M059J (cell line): ENCODE data around the gene GNAI3. TPM values are rescaled to one million over a fixed set of nuclear protein-coding genes. Genes with fewer than 3 reads are reported as not detected.
A peak's percentile ranks its signal among the peaks of the same experiment; 100 is the strongest.

Experiments used
- DNase-seq: peaks from one replicate; pipeline ENCODE4 v3.0.0-alpha.2; 2012; ENCODE audit warnings: low read depth
- total RNA-seq: library from RNA; depleted of rRNA; stranded (reverse); fragments of >200 nt; shearing (Covaris generic); gene quantifications from 2 replicates; pipeline ENCODE4 v1.2.3, GENCODE V29; 2014

Gene GNAI3
- total RNA-seq, 1 experiment from 2014 or later: 14.8 TPM

DNA sequence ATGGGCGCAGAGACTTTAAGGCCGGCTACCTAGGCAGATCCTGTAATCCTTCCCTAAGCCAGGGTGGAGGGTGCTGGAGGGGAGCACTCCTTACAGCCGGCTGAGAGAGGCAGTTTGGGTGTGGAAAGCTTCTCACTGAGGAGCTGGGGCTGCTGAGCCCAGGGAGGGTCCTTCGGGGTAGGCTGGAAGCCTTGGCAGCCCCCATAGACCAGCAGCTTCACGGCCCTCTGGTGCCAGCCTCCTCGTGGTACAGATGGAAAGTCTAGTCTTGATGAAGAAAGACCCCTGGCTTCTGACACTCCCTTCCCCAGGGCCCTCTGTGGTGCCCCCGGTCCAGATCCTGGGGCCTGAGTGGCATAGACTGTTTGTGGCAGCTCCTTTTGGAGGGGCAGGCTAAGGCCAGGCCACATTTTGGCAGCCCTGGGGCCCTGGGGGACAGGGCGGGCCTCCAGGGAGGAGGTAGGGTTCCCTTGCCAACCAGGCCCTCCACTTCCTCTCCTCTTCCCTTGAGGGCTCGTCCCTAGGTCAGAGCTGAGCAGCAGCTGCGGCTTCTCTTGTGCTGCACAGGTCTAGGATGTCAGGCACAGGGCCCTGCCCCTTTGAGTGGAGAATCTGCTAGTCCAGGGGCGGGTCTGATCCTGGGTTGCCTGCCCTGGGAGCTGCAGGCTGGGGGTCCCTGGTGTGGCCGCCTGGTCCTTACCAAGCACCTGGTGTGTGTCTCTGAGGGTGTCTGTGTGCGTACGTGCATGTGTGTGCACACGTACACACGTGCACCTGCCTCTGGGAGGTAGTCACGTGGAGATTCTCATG, 76.0 kb downstream of the GNAI3 start:
- no peak for DNase-seq

DNA sequence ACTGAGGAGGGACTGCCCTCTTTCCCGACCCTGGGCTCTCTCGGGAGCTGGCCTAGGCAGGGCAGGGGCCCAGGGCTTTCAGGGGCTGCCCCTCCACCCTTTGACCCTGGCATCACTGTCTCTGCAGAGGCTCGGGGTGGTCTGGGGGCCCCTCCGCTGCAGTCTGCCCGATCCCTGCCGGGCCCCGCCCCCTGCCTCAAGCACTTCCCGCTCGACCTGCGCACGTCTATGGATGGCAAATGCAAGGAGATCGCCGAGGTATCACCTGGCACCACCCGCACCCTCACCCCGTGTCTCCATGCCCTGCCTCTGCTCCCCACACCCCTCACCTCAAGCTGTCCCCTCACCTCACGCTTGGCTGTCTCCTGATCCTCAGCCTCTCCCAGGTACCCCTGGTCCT, 76.8 kb downstream of the GNAI3 start:
- DNase-seq: no peak

- DNase-seq: no peak
Measured at GRCh38 chr1:109625601-109626560, 77.5 kb downstream of the GNAI3 start.

GRCh38 chr1:109626682-109627408, 78.4 kb downstream of the GNAI3 start:
- no peak for DNase-seq

- no peak for DNase-seq
Measured at GRCh38 chr1:109627692-109628399, 79.4 kb downstream of the GNAI3 start.

DNA sequence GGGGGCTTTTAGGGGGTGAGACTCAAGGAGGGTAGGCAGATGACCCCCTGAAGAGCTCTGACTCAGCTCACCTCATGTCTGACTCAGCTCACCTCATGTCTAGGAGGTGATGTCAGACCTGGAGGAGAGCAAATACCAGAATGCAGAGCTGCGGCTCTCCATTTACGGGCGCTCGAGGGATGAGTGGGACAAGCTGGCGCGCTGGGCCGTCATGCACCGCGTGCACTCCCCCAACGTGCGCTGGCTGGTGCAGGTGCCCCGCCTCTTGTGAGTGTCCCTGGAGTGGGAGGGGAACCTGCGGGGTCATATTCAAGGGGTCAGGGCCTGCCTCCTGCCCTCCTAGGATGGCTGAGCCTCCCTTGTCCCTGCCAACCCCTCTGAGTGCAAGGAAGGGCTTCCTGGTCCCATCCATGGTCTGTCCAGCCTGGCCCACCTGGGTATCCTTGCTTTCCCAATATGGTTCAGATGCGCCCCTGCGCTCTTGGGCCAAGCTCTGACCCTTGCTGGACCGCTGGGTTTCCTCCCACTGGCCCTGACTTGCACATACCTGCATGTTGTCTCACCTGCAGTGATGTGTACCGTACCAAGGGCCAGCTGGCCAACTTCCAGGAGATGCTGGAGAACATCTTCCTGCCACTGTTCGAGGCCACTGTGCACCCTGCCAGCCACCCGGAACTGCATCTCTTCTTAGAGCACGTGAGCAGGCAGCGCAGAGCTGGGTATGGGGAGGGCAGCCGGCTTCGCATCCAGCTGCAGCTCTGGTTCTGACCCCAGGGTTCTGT, 80.3 kb downstream of the GNAI3 start:
- DNase-seq: peak; percentile 70

- DNase-seq: no peak
Measured at GRCh38 chr1:109629372-109630030, 81.1 kb downstream of the GNAI3 start.

DNA sequence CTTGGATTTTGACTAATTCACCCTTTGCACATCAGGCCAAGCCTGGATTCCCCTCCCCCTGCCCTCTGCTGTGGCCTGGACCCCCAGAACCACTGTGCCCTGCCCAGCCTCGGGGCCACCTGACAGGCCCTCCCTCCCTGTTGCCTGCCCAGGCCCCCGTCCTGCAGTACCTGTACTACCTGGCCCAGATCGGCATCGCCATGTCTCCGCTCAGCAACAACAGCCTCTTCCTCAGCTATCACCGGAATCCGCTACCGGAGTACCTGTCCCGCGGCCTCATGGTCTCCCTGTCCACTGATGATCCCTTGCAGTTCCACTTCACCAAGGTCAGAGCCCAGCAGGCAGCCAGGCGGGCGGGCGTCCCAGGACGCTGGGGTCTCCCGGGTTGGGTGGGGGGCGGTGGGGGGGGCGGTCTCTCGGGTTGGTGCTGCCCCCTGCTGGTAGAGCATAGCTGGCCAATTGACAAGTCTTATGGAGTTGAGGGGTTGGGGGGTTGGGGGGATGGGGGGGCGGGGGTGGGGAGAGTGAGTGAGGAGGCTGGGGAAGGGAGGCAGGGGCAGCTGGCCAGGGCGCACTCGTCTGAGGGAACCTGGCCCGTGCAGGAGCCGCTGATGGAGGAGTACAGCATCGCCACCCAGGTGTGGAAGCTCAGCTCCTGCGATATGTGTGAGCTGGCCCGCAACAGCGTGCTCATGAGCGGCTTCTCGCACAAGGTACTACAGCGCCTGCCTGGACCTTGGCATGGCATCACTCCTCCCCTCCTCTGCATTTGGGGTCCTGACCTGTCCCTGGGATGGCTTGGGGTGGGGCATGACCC, 81.9 kb downstream of the GNAI3 start:
- no peak for DNase-seq

DNA sequence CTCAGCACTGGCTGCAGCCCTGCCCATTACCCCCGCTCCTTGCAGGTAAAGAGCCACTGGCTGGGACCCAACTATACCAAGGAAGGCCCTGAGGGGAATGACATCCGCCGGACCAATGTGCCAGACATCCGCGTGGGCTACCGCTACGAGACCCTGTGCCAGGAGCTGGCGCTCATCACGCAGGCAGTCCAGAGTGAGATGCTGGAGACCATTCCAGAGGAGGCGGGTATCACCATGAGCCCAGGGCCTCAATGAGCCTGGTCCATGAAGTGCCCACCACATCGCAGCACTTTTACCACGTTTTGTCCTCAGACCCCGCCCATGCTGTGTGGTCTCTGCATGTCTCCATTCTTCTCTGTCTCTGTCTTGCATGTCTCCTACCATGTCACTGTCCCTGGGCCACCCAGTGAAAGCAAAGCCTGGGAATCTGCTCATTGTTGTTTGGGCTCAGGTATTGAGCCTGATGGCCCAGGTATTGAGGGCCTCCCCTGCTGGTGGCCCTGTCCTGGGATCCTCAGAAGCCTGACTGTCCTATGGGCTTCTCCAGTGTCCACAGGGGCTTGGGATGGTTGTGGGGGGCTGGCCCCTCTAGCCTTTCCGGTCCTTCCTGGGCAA, 82.6 kb downstream of the GNAI3 start:
- no peak for DNase-seq

- DNase-seq: no peak
Measured at GRCh38 chr1:109631513-109632505, 83.4 kb downstream of the GNAI3 start.

- DNase-seq: no peak
Measured at GRCh38 chr1:109632671-109633346, 84.4 kb downstream of the GNAI3 start.

DNA sequence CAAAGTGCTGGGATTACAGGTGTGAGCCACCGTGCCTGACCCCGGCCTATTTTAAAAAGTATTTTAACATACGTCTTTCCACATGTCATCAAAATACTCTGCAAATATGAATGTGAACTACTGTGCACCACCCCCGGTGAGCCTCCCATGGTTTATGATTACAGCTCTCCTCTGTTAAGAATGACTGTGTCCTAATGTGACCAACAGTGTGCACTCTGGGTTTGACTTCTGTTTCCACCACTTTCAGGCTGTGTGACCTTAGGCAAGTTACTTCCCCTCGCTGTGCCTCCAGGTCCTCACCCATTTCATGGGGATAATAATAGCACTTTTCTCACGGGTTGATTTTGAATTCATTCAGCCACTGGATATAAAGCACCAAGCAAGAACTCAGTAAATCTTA, 85.9 kb downstream of the GNAI3 start:
- DNase-seq: no peak

DNA sequence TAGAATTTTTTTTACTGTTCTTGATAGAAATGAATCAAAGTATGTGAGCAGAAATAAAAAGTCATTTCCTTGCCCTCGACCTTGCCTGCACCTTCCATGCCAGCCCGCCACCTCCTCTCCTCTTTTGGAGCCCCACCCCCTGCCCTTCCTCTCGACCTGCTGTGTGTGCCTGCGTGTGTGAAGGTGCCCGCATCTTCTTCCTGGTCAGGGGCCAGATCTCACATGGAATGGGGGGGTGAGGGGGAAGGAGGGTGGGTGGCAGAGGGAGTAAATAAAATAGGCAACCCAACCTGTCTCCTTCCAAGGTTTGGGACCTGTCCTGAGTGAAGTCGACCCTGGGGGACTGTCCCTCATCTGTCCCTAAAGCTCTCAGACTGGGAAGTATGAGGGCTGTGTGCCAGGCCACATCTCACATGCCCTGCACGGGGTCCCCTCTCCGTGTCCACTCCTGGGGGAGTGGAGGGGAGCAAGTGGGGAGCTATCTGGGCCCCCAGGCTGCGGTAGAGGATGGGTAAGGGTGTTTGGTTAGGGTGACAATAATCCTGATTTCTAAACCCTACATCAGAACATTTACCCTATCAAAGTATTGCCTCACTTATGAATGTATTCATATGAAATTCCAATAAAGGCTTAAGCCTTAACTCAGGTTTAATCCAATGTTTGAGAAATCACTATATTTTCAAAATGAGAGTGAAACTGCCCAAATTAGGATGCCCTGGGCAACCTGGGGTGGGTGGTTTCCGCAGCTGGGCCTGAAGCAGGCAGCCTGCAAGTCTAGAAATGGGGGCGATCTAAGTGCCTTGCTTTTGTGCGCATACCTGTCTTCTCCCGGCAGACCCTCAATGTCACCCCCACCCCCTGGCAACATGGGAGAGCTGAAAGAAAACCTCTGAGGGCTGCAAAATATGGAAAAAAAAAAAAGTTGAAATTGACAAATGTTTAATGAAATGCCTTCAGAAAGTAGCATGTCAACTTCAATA, 86.6 kb downstream of the GNAI3 start:
- DNase-seq: no peak

DNA sequence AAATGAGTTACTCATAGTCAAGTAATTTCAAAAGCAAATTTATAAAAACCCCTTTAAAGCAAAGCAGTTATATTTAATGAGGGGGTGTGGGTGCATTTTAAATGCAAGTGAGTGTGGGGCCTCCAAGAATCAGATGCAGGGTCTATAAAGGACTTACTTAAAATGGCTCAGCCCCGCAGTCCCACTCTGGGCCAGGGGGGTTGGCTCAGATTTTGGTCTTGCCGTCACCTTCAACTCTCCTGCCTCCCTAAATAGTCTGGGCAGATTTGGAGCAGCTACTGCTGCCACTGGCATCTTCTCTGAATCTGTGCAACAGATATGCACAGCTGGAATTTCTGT, 87.4 kb downstream of the GNAI3 start:
- DNase-seq: no peak

DNA sequence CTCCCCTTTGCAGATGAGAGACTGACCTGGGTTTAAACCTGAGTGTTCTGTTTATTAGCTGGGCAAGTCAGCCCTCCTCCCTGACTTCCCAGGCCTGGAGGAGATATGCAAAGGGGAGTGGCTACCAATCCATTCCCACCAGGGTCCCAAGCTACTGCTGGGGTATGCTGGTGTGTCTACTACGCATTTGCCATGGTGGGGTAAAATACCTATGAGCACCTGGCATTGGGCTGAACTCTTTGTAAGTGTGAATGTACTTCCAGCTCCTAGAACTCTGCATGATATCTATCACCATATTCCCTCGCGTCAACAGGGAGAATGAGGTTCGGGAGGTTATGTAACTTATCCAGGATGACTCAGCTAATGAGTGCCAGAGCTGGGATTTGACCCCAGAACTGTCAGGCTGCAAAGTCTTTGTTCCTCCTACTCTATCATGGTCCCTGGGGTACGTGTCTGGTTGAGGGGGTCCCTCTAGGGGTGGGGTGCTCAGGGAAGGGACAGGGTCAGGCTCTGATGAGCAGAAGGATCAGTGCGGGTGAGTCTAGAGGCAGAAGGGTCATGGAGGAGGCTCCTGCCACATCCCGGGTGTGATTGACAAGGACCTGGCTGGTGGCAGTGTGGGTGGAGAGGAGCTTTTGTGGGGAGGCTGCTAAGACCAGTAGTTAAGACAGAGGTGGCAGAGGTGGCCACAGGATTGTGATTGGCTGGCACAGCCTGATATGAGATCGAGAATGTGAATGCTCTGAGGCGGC, 88.0 kb downstream of the GNAI3 start:
- peak; percentile 76 for DNase-seq
